GM23248 (cell line): ENCODE results near the gene SORT1. TPM values are rescaled to one million over a fixed set of nuclear protein-coding genes. Genes with fewer than 3 reads are reported as not detected.

Experiments
- DNase-seq: peaks from one replicate; pipeline ENCODE4 v3.0.0-alpha.2; 2015
- H2AFZ ChIP-seq: fragments of 200-600 bp; sonication (generic); 2 replicates; pipeline ENCODE4 v1.6.1; 2016; ENCODE audit warnings: antibody characterized with exemption
- H3F3A ChIP-seq: fragments of 200-600 bp; sonication (generic); 2 replicates; pipeline ENCODE4 v1.6.1; 2016; ENCODE audit warnings: mild to moderate bottlenecking, antibody characterized with exemption, mixed run types; ENCODE audit not compliant: insufficient read depth
- H3K27ac ChIP-seq: fragments of 200-600 bp; sonication (generic); 2 replicates; pipeline ENCODE4 v1.5.1; 2016; ENCODE audit warnings: mild to moderate bottlenecking
- H3K27me3 ChIP-seq: fragments of 200-600 bp; sonication (generic); replicated peaks from 2 replicates; pipeline ENCODE4 v1.6.1; 2016; ENCODE audit warnings: mild to moderate bottlenecking; ENCODE audit not compliant: insufficient read depth
- H3K36me3 ChIP-seq: fragments of 200-600 bp; sonication (generic); 2 replicates; pipeline ENCODE4 v1.6.1; 2016; ENCODE audit warnings: low read depth, mild to moderate bottlenecking
- H3K4me1 ChIP-seq: fragments of 200-600 bp; sonication (generic); 2 replicates; pipeline ENCODE4 v1.6.1; 2016; ENCODE audit warnings: mild to moderate bottlenecking; ENCODE audit not compliant: insufficient read depth
- H3K4me2 ChIP-seq: fragments of 200-600 bp; sonication (generic); one replicate; pipeline ENCODE4 v1.6.1; 2016; ENCODE audit warnings: mild to moderate bottlenecking; ENCODE audit not compliant: unreplicated experiment
- H3K4me3 ChIP-seq: fragments of 200-600 bp; sonication (generic); 2 replicates; pipeline ENCODE4 v1.5.1; 2016; ENCODE audit warnings: mild to moderate bottlenecking
- H3K79me2 ChIP-seq: fragments of 200-600 bp; sonication (generic); 2 replicates; pipeline ENCODE4 v1.6.1; 2016; ENCODE audit warnings: mild to moderate bottlenecking; ENCODE audit not compliant: insufficient read depth
- H3K9ac ChIP-seq: fragments of 200-600 bp; sonication (generic); 2 replicates; pipeline ENCODE4 v1.6.1; 2016; ENCODE audit warnings: mild to moderate bottlenecking
- H3K9me2 ChIP-seq: fragments of 200-600 bp; sonication (generic); 2 replicates; pipeline ENCODE4 v1.6.1; 2016; ENCODE audit warnings: mixed run types, mild to moderate bottlenecking, moderate library complexity; ENCODE audit not compliant: insufficient read depth
- H3K9me3 ChIP-seq: fragments of 200-600 bp; sonication (generic); one replicate; pipeline ENCODE4 v1.6.1; 2017; ENCODE audit warnings: low read depth
- H4K20me1 ChIP-seq: fragments of 200-600 bp; sonication (generic); 2 replicates; pipeline ENCODE4 v1.6.0; 2016; ENCODE audit not compliant: insufficient read depth
- EZH2 ChIP-seq: fragments of 200-600 bp; sonication (generic); IDR thresholded peaks from 2 replicates; pipeline ENCODE4 v1.6.1; 2018; ENCODE audit warnings: antibody characterized with exemption, mild to moderate bottlenecking; ENCODE audit not compliant: insufficient read depth, poor library complexity, severe bottlenecking
- EZH2phosphoT487 ChIP-seq: fragments of 200-600 bp; sonication (generic); IDR thresholded peaks from 2 replicates; pipeline ENCODE4 v1.6.1; 2018; ENCODE audit warnings: antibody characterized with exemption, moderate library complexity, mild to moderate bottlenecking, low read depth; ENCODE audit not compliant: insufficient read depth
- WGBS, 2 experiments: methylation state at CpG; one replicate each; pipeline ENCODE4 v1.1.6; 2015 to 2017; ENCODE audit warnings: low lambda C conversion rate in 2 of 2, low coverage in 1 of 2; ENCODE audit errors: missing lambda C conversion rate in 2 of 2; 5-methylcytosine and 5-hydroxymethylcytosine counted together
- in situ Hi-C: fragments of 300-500 bp; cut with MboI; formaldehyde crosslinking; loops from 2 replicates; pipeline ENCODE4 v1.15.0; 2020
- polyA plus RNA-seq: library from polyadenylated mRNA; unstranded; fragments of >200 nt; fragmentation: Nextera tagmentation; extraction: Ambion mirVana; gene quantifications from 2 replicates; pipeline ENCODE4 v1.2.1, GENCODE V29; 2016
- total RNA-seq: library from RNA; depleted of rRNA; stranded (reverse); fragments of >200 nt; shearing (Covaris generic); gene quantifications from 2 replicates; pipeline ENCODE4 v1.2.3, GENCODE V29; 2014

SORT1 gene
- total and polyA plus RNA-seq, 2 experiments from 2014 or later = 7.1 to 8.4 TPM

DNA sequence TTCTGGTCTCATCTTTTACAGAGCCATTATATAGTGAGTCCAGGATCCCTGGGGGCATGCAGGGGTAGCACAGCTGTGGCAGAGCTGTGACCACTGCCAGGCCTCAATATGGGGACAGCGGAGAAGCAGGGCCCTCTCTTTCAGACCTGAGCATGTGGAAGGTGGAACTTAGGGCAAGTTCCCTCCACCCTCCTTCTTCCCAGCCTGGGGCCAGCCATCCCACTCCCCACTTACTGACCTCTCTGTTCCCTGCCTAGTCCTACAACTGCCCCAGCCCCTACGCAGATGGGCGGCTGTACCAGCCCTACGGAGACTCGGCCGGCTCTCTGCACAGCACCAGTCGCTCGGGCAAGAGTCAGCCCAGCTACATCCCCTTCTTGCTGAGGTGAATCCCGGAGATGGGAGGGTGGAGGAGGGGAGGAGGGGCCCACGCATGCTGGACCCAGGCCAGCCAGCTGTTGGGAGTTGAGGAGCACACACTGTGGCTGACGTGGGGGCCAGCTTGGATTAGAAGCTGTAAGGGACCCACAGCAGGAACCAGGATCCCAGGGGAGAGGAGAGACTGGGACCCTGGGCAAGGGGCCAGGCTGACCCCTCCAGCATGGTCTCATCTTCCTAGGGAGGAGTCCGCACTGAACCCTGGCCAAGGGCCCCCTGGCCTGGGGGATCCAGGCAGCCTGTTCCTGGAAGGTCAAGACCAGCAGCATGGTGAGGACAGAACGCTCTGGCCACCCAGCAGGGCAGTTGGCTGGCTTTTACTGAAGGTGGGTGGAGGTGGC lies 125.5 kb downstream of the SORT1 start:
- WGBS, 2 experiments = 75 to 85% methylated on average over 13 of the region's 13 CpGs
- in situ Hi-C loops = no loop called here
- no peak overlapping the region for H3K27ac ChIP-seq
- no peaks in the 10 kb centered on the region; the same call in 1 of the 2 replicates for H3F3A ChIP-seq
- H3K4me1 ChIP-seq = peaks cover 6% of the 10 kb centered on the region; the same call in 1 of the 2 replicates
- H3K9ac ChIP-seq = no peak overlapping the region
- H3K9me3 ChIP-seq = no peaks in the 10 kb centered on the region
- no peaks in the 10 kb centered on the region for H3K79me2 ChIP-seq
- no peak for TF ChIP-seq EZH2phosphoT487
- TF ChIP-seq EZH2 = no peak
- no peaks in the 10 kb centered on the region for H4K20me1 ChIP-seq
- no peaks in the 10 kb centered on the region for H3K27me3 ChIP-seq
- H2AFZ ChIP-seq = no peak overlapping the region
- H3K36me3 ChIP-seq = no peaks in the 10 kb centered on the region
- no peaks in the 10 kb centered on the region for H3K9me2 ChIP-seq
- H3K4me2 ChIP-seq = no peak overlapping the region
- DNase-seq = no peak
- H3K4me3 ChIP-seq = no peak overlapping the region

DNA sequence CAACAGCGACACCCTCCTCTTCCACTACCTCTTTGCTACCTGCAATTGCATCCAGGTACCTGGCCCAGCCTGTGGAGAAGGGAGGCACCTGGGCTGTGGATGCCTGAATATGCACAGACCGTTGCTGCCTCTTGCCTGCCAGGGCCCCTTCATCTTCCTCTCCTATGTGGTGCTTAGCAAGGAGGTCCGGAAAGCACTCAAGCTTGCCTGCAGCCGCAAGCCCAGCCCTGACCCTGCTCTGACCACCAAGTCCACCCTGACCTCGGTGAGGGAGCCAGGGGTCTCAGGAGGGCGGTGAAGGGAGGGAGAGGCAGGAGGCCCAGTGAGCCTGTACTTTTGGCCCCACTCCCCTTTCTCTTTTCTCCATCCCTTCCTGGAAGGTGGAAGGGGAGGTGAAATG lies 126.3 kb downstream of the SORT1 start:
- Histone ChIP-seq H2AFZ (no peak overlapping the region), H3K27ac (no peak overlapping the region), H3K4me3 (no peak overlapping the region), H3K9ac (no peak overlapping the region), H3K4me2 (no peak overlapping the region), H3K27me3 (no peaks in the 10 kb centered on the region), H3F3A (no peaks in the 10 kb centered on the region; the same call in 1 of the 2 replicates), H3K9me2 (no peaks in the 10 kb centered on the region), H3K9me3 (no peaks in the 10 kb centered on the region), H4K20me1 (no peaks in the 10 kb centered on the region), H3K79me2 (no peaks in the 10 kb centered on the region), H3K4me1 (peaks cover 6% of the 10 kb centered on the region; the same call in 1 of the 2 replicates), H3K36me3 (no peaks in the 10 kb centered on the region)
- in situ Hi-C loops = no loop called here
- TF ChIP-seq EZH2phosphoT487 (no peak), EZH2 (no peak)
- WGBS, 2 experiments = 74 to 85% methylated on average over 6 of the region's 6 CpGs
- no peak for DNase-seq

DNA sequence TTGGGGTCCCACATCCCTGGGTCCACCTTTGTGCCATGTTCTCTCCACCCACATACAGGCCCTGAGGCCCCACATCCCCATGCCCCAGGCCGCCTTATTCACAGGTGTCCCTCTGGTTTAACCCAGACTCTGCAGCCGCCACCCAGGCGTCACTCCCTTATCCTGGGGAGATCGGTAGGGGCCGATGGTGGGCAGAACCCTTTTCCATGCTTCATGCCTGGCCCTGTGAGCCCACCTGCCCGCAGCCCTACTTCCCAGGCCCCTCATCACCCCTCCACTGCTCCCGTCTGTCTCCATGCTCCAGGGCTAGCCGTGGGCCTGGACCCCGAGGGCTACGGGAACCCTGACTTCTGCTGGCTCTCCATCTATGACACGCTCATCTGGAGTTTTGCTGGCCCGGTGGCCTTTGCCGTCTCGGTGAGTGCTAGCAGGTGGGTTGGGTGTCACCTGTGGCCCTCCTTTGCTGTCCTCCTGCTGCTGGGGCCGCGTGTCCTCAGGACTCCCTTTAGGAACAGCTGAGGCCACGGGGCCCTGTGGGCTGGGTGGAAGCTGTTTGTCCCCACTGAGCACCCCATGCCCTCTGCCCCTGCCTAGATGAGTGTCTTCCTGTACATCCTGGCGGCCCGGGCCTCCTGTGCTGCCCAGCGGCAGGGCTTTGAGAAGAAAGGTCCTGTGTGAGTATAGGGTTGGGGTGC lies 126.9 kb downstream of the SORT1 start:
- no peaks in the 10 kb centered on the region for H3K9me3 ChIP-seq
- no peak overlapping the region for H3K9ac ChIP-seq
- no peaks in the 10 kb centered on the region for H3K27me3 ChIP-seq
- in situ Hi-C loops = no loop called here
- WGBS, 2 experiments = 90 to 93% methylated on average over 19 to 20 of the region's 20 CpGs
- H3K36me3 ChIP-seq = no peaks in the 10 kb centered on the region
- H3K4me2 ChIP-seq = no peak overlapping the region
- no peak for DNase-seq
- H2AFZ ChIP-seq = no peak overlapping the region
- H3K27ac ChIP-seq = no peak overlapping the region
- no peaks in the 10 kb centered on the region for H3K9me2 ChIP-seq
- no peaks in the 10 kb centered on the region for H3K79me2 ChIP-seq
- no peaks in the 10 kb centered on the region for H4K20me1 ChIP-seq
- peaks cover 2% of the 10 kb centered on the region; the same call in 1 of the 2 replicates for H3K4me1 ChIP-seq
- TF ChIP-seq EZH2phosphoT487 (no peak), EZH2 (no peak)
- H3K4me3 ChIP-seq = no peak overlapping the region
- no peaks in the 10 kb centered on the region; the same call in 1 of the 2 replicates for H3F3A ChIP-seq

DNA sequence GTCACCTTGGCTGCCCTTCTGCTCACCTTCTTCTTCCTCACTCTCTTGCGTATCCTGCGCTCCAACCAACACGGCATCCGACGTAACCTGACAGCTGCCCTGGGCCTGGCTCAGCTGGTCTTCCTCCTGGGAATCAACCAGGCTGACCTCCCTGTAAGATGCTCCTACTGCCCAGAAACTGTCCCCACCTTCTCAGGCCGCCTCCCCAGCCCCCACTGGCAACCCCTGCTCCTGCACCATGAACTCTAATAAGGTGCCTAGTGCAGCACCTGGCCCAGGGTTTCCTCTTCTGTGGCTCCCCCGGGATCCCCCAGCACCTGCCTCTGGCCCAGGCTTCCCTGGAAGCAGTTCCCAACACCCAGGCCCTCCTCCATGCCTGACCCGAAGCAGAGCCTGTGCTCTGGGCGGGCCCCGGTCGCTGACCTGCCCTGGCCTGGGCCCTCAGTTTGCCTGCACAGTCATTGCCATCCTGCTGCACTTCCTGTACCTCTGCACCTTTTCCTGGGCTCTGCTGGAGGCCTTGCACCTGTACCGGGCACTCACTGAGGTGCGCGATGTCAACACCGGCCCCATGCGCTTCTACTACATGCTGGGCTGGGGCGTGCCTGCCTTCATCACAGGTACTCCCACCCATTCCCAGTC lies 127.6 kb downstream of the SORT1 start:
- TF ChIP-seq EZH2 (no peak), EZH2phosphoT487 (no peak)
- Histone ChIP-seq H3K4me1 (no peaks in the 10 kb centered on the region; the same call in 1 of the 2 replicates), H2AFZ (no peak overlapping the region), H3K79me2 (no peaks in the 10 kb centered on the region), H3K36me3 (no peaks in the 10 kb centered on the region), H3K4me2 (no peak overlapping the region), H3K4me3 (no peak overlapping the region), H3K9me3 (no peaks in the 10 kb centered on the region), H3F3A (no peaks in the 10 kb centered on the region), H3K27ac (no peak overlapping the region), H3K9ac (no peak overlapping the region), H3K27me3 (no peaks in the 10 kb centered on the region), H4K20me1 (no peaks in the 10 kb centered on the region), H3K9me2 (no peaks in the 10 kb centered on the region)
- 86 to 87% methylated on average over 16 to 17 of the region's 17 CpGs for WGBS, 2 experiments
- DNase-seq = no peak
- in situ Hi-C loops = loop anchor here (10.0 kb wide), 1 partner anchor 265 kb away; the partner anchor contains the start of gene GPR61
